ENCODE measurements around the gene PAM.

PAM gene

DNA sequence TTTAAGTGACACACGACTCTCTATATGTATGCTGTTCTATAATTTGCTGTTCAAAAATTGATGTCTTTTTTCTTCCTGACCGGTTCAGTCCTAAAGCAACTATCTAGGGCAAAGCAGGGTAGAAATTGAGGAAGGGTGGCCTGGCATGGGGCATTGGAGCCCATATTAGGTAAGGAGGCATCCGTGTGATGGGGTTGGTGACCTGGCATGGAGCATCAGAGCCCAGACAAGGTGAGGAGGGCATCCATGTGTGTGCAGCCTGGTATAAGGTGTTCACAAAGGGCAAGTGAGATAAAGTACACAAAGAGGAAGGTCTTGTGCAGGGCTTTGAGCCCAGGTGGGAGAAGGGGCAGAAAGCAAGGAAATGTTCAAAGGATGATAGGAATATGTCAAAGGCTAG, 104.9 kb downstream of the PAM start:
- DNase-seq (ENCODE audit: low read depth in 2 of 2): no peak

DNA sequence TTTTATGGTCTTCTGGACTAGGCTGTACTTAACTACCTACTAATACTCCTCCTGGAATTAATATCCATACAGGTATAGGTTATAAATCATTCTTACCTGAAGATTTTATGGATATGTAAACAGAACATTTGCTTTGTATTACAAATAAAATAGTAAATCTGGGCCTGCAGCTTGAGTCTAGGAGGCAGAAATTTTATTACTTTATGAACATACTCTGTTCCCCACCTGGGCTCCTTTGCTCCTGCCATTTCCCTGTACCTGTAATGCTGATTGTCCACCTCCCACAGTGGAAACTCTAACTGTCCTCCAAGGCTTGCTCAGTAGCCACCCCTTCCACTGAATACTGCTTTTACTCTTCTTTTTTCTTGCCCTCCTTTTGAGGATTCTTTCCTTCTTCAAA, 108.0 kb downstream of the PAM start:
- no peak for DNase-seq (ENCODE audit: low read depth in 2 of 2)

DNA sequence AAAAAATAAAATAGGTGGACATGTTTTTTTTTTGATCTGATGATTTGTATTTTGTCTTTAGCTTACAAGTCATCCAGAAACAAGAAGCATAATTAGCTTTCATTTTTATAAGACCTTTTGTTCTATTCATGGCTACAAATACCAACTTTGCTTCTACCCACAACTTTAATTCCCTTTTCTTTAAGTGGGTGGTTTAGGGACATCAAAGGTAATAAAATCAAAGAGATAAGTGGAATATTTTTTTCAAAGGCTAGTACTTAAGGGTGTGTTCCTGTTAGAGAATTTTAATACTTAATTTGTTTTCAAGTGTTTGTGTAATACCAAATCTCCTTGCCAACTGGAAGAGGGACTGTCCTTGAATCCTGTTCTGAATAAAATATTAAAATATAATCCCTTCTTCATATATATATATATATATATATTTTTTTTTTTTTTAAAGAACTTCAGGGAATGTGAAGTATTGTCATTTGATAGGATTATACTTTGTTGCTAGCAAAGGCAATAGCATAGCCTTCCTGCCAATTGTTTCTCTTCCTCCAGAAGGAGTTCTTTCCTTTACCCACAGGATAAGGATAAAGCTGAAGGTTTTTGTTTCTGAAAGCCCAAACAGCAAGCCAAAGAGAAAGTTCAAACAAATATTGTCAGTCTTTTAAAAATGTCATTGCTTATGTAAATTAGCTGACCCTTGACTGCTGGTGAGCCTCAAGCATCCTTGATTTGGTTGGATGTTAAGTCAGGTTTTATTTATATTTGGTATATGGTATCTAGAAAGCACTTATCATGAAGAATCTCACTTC, 108.9 kb downstream of the PAM start:
- DNase-seq (ENCODE audit: low read depth in 2 of 2): no peak

DNA sequence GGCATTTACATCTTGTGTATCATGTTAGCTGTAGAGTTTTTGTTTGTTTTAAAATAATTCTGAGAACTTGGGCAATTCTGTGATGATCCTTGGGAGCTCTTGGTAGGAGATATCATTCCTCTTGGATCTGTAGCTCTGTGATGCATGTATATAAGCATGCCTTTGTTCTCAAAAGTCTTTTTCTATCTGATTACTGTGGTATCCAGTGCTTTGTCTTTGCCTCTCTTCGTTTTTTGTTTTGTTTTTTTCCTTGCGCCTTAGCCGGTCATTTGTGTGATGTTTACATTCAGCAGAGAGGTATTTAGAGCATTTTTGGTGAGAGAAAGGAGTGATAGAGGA, 110.0 kb downstream of the PAM start:
- no peak for DNase-seq (ENCODE audit: low read depth in 2 of 2)

DNA sequence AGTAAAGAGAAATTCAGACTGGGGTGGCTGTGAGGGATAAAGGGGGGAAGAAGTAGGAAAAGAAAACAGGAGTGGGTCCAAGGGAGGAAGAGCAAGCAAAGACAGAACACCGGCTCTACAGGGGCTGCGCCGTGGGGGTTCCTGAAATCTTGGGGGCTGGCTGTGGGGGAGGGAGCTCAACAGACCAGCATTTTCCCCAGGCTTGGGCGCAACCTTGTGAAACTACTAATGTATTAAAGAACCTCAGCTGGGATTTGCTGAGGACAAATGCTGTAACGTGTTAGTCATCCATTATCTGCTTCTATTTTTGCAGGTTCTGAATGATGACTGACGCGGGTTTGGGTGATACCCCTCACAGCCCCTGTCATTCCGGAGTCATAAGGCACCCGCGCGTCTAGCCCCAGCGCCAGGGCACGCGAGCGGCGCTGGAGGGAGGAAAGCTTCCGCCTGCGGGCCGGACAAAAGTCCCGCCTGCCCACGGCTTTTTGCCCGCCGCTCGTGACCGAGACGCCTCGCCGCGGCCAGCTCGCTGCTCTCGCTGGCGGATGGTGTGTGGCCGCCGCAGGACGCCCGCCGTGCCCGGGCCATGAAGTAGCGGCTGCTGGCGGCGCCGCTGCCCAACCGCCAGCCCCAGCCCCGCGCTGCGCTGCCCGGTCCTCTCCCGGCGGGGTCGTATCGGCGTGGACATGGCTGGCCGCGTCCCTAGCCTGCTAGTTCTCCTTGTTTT, 110.6 kb downstream of the PAM start:
- DNase-seq (ENCODE audit: low read depth in 2 of 2): peak in 1 of 2 donors; percentile 14

DNA sequence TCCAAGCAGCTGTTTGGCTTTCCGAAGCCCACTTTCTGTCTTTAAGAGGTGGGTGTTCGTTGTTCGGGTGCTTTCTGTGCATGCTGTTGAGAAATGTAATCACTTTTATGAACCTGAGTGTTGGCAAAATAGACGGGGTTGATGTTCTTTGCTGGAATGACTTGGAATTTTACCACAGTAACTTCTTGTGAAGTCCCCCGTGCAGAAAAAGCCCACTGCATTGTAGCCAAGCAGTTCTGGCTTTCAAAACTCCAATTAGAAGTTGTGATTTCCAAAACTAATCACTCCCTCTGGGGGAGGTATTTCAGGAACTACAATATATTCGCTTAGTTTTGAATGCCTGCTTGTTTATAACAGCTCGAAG, 111.1 kb downstream of the PAM start:
- DNase-seq (ENCODE audit: low read depth in 2 of 2): no peak

DNA sequence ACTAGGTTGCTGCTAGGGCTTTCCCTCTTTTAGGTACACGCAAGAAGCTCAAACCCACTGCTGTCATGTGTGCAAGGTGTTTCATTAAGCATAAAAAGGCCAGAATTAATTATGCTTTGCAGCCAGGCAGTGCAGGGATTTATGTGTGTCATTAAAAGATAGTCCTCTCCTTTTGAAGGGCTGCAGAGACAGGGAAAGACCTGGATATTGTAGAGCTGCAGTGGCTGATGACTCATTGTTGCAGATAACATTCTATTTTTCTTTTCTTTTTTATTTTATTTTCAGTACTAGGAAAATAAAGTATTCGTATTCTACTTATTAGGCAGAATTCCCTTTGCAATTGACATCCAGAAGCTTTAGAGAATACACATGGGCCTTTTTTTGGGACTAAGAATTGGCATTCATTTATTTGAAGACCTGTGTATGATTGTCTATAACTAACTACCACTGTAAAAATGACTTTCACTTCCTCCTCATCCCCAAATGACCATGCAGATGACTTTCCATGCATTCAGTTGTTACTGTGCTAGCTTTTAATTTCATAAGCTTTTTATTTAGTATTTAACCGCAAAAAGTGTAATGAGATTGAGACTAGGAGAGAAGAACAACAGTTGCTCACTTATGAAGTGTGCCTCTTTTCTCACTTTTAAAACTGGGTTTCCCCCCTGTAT, 113.0 kb downstream of the PAM start:
- DNase-seq (ENCODE audit: low read depth in 2 of 2): no peak

DNA sequence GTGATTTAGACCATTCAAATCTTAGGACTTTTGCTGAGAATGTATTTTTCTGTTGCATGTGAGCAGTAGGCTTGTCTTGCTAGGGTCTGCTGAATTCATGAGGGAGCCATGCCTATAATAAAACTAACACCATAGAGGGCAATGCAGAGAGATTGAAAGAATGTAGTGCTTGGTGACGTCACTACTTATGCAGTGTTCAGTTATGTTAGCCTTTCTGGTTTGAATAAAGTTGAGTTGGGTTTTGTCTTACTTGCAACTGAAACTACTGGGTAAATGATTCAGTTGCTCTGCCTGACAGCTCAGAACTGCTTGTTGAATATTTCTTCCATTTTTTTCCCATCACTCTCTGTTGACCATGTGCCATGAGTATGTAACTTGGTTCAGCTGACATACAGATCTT, 114.1 kb downstream of the PAM start:
- DNase-seq (ENCODE audit: low read depth in 2 of 2): no peak

DNA sequence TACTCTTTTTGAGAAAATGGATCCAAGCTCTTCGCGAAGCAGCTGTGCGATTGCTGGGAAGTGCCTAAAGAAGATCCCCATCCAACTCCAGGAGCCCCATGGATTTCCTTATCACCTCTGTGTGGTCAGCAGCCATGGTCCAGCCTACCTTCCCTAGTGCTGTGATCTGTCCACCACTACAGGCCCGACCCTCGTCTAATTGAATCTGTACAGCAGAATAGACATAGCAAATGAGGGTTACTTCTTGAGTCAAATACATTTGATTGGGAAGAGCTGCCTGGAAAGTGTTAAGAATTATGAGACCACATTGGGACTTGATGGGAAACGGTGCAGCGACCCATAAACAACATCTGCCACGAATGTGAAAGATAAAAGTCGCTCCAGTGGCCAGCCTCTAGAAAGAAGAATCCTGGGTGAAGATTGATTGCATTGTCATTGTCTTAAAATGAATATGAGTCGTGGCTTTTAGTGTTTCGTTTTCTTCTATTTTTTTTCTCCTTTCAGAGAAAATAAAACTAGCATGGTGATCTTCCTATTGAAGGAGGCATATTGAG, 118.4 kb downstream of the PAM start:
- DNase-seq (ENCODE audit: low read depth in 2 of 2): no peak

DNA sequence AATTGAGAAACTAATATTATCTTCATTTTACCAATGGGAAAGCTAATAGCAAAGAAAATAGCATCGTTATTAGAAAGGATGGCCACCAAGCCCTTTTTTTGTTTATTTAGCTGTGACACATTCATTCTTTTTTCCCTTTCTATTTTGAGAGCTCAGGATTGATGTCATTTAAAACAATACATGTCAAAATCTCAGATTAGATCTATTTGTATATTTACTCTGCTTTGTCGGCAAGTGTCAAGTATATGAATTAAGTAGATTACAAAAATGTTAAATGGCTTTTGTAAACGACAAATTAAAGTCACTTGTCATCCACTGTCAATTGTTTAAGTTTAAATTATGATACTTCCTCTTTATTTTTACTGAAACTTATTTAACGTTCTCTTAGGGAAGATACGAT, 118.9 kb downstream of the PAM start:
- DNase-seq (ENCODE audit: low read depth in 2 of 2): no peak

DNA sequence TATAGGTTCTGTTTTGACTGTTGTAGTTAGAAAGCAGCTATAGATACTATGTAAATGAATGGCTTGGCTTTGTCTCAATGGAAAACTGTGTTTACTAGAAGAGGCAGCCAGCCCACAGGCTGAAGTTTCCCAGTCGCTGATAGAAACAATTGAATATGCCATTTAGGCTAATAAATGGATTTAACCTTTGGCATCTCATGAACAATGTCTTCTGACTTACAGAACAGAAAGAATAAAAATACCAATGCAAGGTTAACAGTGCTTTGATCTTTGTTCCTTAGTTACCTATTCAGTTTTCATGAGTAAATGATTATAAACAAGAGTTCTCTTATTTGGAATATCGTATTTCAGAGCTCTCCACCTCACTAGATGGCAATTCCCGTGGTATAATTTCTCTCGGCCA, 120.6 kb downstream of the PAM start:
- no peak for DNase-seq (ENCODE audit: low read depth in 2 of 2)

DNA sequence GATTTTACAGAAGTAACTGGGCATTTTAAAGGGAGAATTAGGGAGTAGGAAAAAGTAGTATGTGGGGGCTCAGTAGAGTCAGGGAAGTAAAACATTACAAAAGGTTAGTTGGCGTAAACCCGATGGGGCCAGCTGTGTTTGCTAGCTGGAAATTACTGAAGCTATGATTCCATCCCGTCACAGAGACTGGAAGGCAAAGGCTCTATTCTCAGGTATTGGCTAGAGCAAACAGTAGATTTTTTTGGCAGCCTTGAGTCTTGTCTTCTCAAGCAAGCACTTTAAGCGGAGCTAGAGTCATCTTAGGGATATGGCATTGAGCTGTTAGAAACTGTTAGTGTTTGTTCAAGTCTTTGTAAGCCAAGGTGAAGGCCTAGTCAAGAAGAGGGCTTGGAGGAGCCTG, 121.5 kb downstream of the PAM start:
- DNase-seq (ENCODE audit: low read depth in 2 of 2): no peak

DNA sequence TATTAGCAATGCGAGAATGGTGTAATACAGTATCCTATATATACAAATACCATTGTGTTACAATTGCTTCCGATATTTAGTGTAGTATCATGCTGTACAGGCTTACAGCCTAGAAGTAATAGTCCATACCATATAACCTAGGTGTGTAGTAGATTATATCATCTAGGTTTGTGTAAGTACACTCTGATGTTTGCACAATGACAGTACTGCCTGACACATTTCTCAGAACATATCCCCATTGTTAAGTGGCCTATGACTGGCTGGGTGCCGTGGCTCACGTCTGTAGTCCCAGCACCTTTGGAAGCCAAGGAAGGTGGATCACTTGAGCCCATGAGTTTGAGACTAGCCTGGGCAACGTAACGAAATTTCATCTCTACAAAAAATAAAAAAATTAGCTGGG, 124.6 kb downstream of the PAM start:
- DNase-seq (ENCODE audit: low read depth in 2 of 2): no peak

DNA sequence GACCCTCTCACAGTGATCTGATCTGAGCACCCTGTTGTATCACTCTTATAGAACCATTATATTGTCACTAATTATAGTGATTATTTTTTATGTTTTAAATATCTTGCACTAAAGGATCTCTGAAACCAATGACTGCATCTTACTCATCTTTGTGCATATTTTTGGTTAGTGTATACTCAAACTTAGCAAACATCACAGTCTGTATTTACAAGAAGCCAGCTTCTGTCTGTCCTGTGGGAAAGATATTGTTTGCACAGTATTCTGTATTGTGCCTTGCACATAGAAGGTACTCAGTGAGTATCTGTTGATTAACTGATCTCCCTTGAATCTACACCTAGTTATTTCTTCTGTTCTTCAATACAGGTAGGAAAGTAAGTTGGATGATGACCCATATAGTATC, 131.5 kb downstream of the PAM start:
- DNase-seq (ENCODE audit: low read depth in 2 of 2): no peak

DNA sequence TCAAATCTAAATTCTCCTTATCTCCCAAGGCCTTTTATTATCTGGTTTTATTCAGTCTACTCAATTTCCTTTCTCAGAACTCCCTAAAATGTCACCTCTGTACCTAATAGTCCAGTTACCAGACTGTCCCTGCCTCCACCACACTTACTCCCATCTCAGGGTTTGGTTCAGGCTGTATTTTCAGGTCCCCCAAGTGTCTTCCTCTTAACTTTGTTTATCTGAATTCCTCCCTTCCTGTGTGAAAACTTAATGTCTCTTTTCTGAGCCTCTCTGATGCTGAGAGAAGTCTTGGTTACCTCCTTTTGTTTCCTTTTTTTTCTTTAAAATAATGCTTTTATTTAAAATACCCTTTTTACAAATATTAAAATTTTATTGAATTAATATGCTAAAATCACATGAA, 133.4 kb downstream of the PAM start:
- no peak for DNase-seq (ENCODE audit: low read depth in 2 of 2)

DNA sequence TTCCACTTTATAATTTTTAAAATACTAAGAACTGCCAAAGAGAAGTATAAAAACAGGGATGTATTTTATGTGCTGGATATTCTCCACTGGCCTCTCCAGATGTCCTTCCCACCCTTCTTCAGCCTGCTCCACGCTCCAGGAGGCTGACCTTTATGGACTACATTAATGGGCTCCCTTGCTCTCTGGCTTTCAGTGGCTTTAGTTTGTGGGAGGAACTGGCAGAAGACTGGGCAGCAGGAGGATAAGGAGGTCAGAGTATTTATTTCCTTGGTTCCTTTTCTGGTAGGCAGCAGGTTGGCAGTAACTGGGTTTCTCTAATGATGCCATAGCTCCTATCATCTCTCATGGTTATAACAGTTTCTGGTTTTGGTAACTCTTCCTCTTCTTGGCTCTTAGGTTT, 133.9 kb downstream of the PAM start:
- DNase-seq (ENCODE audit: low read depth in 2 of 2): no peak

DNA sequence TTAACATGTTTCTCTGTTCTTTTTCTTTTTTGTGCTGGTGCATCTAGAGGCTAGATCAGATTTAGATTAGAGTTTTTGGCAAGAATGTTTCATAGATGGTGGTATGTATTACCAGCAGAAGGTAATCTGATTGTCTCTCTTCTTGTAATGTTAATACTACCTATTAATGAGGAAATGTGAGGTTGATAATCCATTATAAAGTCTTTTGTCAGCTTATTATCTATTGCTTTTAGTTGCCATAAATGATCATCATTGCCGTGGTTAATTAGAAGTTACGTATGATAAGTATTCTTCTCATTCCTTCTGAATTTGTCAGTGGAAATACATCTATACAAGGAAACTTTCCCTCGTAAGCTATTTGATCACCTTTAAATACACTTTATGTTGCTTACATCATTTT, 135.0 kb downstream of the PAM start:
- DNase-seq (ENCODE audit: low read depth in 2 of 2): no peak

DNA sequence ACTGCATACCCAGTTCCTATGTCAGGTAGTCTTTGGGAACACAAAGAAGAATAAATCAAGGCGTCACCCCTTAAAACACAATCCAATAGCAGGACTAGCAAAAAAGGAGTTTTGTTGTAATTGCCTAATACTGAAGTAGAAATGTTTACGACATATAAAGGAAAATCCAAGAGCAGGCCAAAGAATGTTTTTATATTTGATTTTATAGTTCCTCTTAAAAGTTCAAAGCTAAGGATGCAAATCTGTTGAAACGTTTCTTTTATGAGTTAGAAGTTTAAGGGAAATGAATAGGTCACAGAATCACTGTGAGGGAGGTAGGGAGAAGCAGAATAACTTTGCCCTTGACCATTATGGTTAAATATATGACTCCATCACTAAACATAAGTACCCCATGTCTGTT, 136.1 kb downstream of the PAM start:
- no peak for DNase-seq (ENCODE audit: low read depth in 2 of 2)

DNA sequence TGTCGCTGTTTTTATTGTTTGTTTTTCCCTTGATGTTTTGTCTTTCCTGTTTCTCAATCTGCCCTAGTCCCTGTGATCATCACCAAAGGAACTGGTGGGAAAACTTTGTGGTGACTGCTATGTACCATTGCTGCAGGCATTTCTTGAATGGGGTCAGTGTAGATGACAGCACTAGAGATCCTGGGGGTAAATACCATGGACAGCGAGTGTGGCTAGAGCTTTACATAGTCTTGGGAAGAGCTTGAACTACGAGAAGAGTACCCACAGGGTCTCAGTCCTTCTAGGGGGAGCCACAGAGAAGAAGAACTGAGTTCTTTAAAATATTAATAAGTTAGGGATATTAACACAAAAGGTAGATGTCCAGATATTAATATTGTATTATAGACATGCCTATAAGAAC, 138.8 kb downstream of the PAM start:
- no peak for DNase-seq (ENCODE audit: low read depth in 2 of 2)

DNA sequence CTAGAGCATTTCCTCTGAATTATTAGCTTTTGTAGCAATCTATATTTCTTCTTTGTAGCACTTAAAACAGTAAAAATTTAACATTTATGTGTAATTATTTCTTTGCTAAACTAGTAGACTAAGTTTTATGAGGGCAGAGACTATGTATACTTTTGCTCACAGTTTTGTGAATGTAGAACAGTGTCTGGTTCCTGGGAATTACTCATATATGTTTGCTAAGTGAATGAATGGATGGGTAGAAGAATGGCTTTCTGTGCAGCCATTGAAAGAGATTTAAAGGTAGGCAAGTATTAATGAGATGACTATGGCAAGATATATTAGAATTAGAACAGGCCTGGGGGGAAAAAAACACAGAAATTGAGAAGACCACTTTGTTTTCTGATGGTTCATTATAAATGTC, 140.1 kb downstream of the PAM start:
- no peak for DNase-seq (ENCODE audit: low read depth in 2 of 2)

DNA sequence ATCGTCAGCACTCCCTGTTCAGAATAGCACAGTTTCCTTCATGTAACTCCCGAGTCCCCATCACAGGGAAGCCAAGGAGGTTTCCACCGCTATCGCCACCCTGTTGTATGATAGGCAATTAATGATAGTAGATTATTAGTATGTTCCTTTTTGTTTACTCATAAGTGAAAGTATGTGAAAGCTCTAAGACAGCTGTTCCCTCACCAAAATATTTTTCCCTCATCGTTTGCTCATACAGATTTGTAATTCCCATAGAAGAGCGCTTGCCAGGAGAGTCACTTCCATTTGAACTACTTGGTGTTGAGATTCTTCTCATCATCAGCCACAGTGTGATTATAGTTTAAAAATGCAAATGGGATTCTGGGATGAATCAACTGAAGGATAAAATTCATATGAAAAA, 140.9 kb downstream of the PAM start:
- no peak for DNase-seq (ENCODE audit: low read depth in 2 of 2)

DNA sequence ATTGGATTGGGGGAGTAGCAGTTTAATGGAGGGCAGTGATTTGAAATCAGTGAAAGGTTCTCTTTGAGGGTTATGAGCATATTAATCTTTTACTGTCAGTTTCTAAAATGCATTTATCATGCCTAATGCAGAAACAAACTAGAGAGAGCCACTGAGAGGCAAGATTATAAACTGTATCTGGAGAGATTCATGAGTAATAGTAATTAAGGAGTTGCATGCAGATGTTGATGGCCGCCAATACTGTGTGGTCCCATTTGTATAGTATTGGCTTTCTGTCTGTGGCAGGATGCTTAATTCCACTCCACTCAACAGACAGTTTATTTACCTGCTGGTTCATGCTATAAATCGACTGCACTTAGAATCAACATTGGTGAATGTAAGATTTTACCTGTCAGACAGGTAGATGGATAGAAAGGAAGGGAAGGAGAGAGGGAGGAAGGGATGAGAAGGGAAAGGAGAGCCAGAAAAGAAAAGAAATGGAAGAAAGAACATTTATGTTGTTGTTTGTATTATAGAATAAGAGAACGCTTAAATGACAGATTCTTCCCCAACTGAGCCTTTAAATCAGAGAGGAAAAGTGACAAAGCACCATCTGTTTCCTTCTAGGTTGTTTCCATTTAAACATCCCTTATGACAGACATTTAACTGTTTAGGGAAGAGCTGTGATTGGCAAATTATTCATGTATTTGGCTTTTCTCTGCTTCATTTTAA, 146.5 kb downstream of the PAM start:
- DNase-seq (ENCODE audit: low read depth in 2 of 2): no peak

DNA sequence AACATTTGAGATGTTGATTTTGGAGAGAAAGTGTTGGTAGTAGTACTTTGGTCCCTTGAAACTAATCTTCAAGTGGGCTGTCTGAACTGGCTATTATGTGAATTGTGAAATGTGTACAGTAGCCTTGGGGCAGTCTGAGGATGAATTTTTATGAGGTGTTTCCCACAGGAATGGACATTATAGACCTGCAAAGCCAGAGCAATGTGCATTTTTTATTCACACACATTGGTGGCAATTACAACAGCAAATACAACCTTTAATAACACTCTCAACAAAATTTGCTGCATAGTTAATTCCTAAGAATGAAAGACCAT, 147.0 kb downstream of the PAM start:
- no peak for DNase-seq (ENCODE audit: low read depth in 2 of 2)

Data from stimulated activated CD8-positive, alpha-beta memory T cell treated with anti-CD3 and anti-CD28 coated beads, Interleukin-2, amount 100 ng/mL, for 1 hour (primary cell).